Measurements from ENCODE around the gene CRB2.
"Not testable (repeated sequence)": the region's sequence is repeated elsewhere in the genome, so short reads cannot be mapped to it uniquely, and the experiment has no call there.

The CRB2 gene

GRCh38 chr9:123331346-123332060 is 24.5 kb upstream of the CRB2 start:
- no peak overlapping the region for H3K27ac ChIP-seq
- TF ChIP-seq CTCF (IDR thresholded peaks at IDR 0.05) = no peak

GRCh38 chr9:123333058-123333669 is 22.8 kb upstream of the CRB2 start:
- H3K4me3 ChIP-seq (ENCODE audit: low read depth in 1 of 2, low read length in 1 of 2); H3K27me3 ChIP-seq; H3K36me3 ChIP-seq; H3K27ac ChIP-seq; H3K4me1 ChIP-seq (ENCODE audit: control insufficient read depth in 1 of 2, insufficient read depth in 1 of 2, low read depth in 1 of 2, low read length in 1 of 2); H3K9me3 ChIP-seq: not testable (repeated sequence)

More at GRCh38 chr9:123331346-123332060, 24.5 kb upstream of the CRB2 start:
- no peaks in the 10 kb centered on the region for H3K9me3 ChIP-seq
- no peak overlapping the region for H3K4me3 ChIP-seq (ENCODE audit: low read depth in 1 of 2, low read length in 1 of 2)
- H3K4me1 ChIP-seq (ENCODE audit: control insufficient read depth in 1 of 2, insufficient read depth in 1 of 2, low read depth in 1 of 2, low read length in 1 of 2) = peaks cover 3% of the 10 kb centered on the region in 2 experiments
- no peaks in the 10 kb centered on the region for H3K36me3 ChIP-seq
- H3K27me3 ChIP-seq = no peaks in the 10 kb centered on the region

- Histone ChIP-seq H3K27me3 (peaks cover 18% of the 10 kb centered on the region), H3K4me3 (ENCODE audit: low read depth in 1 of 2, low read length in 1 of 2) (no peak overlapping the region), H3K9me3 (no peaks in the 10 kb centered on the region), H3K27ac (no peak overlapping the region), H3K4me1 (ENCODE audit: control insufficient read depth in 1 of 2, insufficient read depth in 1 of 2, low read depth in 1 of 2, low read length in 1 of 2) (peaks cover 9% of the 10 kb centered on the region in 2 experiments), H3K36me3 (no peaks in the 10 kb centered on the region)
- TF ChIP-seq CTCF (IDR thresholded peaks at IDR 0.05) = no peak
Observed at GRCh38 chr9:123334639-123335038, 21.4 kb upstream of the CRB2 start.

GRCh38 chr9:123335193-123335985 is 20.6 kb upstream of the CRB2 start:
- Histone ChIP-seq H3K4me3 (ENCODE audit: low read depth in 1 of 2, low read length in 1 of 2) (no peak overlapping the region), H3K4me1 (ENCODE audit: control insufficient read depth in 1 of 2, insufficient read depth in 1 of 2, low read depth in 1 of 2, low read length in 1 of 2) (peaks cover 12 to 13% of the 10 kb centered on the region in 2 experiments), H3K27ac (no peak overlapping the region), H3K36me3 (no peaks in the 10 kb centered on the region), H3K9me3 (no peaks in the 10 kb centered on the region), H3K27me3 (peaks cover 25% of the 10 kb centered on the region)
- TF ChIP-seq CTCF (IDR thresholded peaks at IDR 0.05) = no peak

GRCh38 chr9:123335986-123336329 is 20.0 kb upstream of the CRB2 start:
- Histone ChIP-seq H3K4me1 (ENCODE audit: control insufficient read depth in 1 of 2, insufficient read depth in 1 of 2, low read depth in 1 of 2, low read length in 1 of 2) (peaks cover 13 to 14% of the 10 kb centered on the region in 2 experiments), H3K36me3 (no peaks in the 10 kb centered on the region), H3K27me3 (peaks cover 31% of the 10 kb centered on the region), H3K27ac (no peak overlapping the region), H3K4me3 (ENCODE audit: low read depth in 1 of 2, low read length in 1 of 2) (no peak overlapping the region), H3K9me3 (no peaks in the 10 kb centered on the region)
- TF ChIP-seq CTCF (IDR thresholded peaks at IDR 0.05) = no peak

GRCh38 chr9:123336449-123336848 is 19.5 kb upstream of the CRB2 start:
- H3K27ac ChIP-seq = no peak overlapping the region
- no peak for TF ChIP-seq CTCF (IDR thresholded peaks at IDR 0.05)
- H3K27me3 ChIP-seq = peaks cover 36% of the 10 kb centered on the region
- H3K4me1 ChIP-seq (ENCODE audit: control insufficient read depth in 1 of 2, insufficient read depth in 1 of 2, low read depth in 1 of 2, low read length in 1 of 2) = peaks cover 13 to 14% of the 10 kb centered on the region in 2 experiments
- no peaks in the 10 kb centered on the region for H3K36me3 ChIP-seq
- H3K9me3 ChIP-seq = no peaks in the 10 kb centered on the region
- H3K4me3 ChIP-seq (ENCODE audit: low read depth in 1 of 2, low read length in 1 of 2) = no peak overlapping the region

Measured in neutrophil (primary cell).